Mesendoderm (in vitro differentiated cells): ENCODE measurements around the gene CALU. TPM values are rescaled to one million over a fixed set of nuclear protein-coding genes. Genes with fewer than 3 reads are reported as not detected.

Experiments used
- DNase-seq: peaks from one replicate; pipeline ENCODE4 v3.0.0; 2013
- H2AK5ac ChIP-seq: 2 replicates; pipeline ENCODE4 v1.6.1; 2013; ENCODE audit warnings: low read length, inconsistent platforms
- H2BK120ac ChIP-seq: 2 replicates; pipeline ENCODE4 v1.6.1; 2013; ENCODE audit warnings: low read depth, mild to moderate bottlenecking, low read length, moderate library complexity, mixed read lengths
- H2BK15ac ChIP-seq: replicated peaks from 2 replicates; pipeline ENCODE4 v1.6.1; 2013; ENCODE audit warnings: low read depth, mild to moderate bottlenecking, moderate library complexity
- H2BK5ac ChIP-seq: 2 replicates; pipeline ENCODE4 v1.6.1; 2013; ENCODE audit warnings: low read length, inconsistent platforms
- H3K18ac ChIP-seq: 2 replicates; pipeline ENCODE4 v1.6.1; 2013; ENCODE audit warnings: mild to moderate bottlenecking, low read length, mixed read lengths
- H3K23ac ChIP-seq: one replicate; pipeline ENCODE4 v1.6.1; 2013; ENCODE audit warnings: low read length
- H3K27ac ChIP-seq: 2 replicates; pipeline ENCODE4 v1.5.1; 2013; ENCODE audit warnings: low read depth, mild to moderate bottlenecking, inconsistent platforms, low read length, moderate library complexity
- H3K27me3 ChIP-seq: 2 replicates; pipeline ENCODE4 v1.6.1; 2013; ENCODE audit warnings: low read length, control low read depth, mild to moderate bottlenecking, inconsistent platforms; ENCODE audit not compliant: insufficient read depth, poor library complexity
- H3K36me3 ChIP-seq: 2 replicates; pipeline ENCODE4 v1.6.1; 2013; ENCODE audit warnings: low read length, inconsistent platforms; ENCODE audit not compliant: control insufficient read depth, insufficient read depth
- H3K4ac ChIP-seq: one replicate; pipeline ENCODE4 v1.6.1; 2013; ENCODE audit warnings: low read depth, mild to moderate bottlenecking, low read length, moderate library complexity
- H3K4me1 ChIP-seq: 2 replicates; pipeline ENCODE4 v1.6.1; 2013; ENCODE audit warnings: low read depth, low read length, inconsistent platforms; ENCODE audit not compliant: control insufficient read depth
- H3K4me2 ChIP-seq: 2 replicates; pipeline ENCODE4 v1.6.1; 2013; ENCODE audit warnings: low read length
- H3K4me3 ChIP-seq: 2 replicates; pipeline ENCODE4 v1.5.1; 2013; ENCODE audit warnings: mild to moderate bottlenecking, low read length
- H3K56ac ChIP-seq: one replicate; pipeline ENCODE4 v1.6.1; 2013; ENCODE audit warnings: low read length
- H3K79me1 ChIP-seq: 2 replicates; pipeline ENCODE4 v1.6.1; 2013; ENCODE audit warnings: low read length, inconsistent platforms
- H3K79me2 ChIP-seq: 2 replicates; pipeline ENCODE4 v1.6.1; 2013; ENCODE audit warnings: mild to moderate bottlenecking, low read length; ENCODE audit not compliant: control insufficient read depth, insufficient read depth
- H3K9ac ChIP-seq: 2 replicates; pipeline ENCODE4 v1.6.1; 2013; ENCODE audit warnings: low read length, inconsistent platforms
- H4K5ac ChIP-seq: one replicate; pipeline ENCODE4 v1.6.1; 2013; ENCODE audit warnings: low read length
- H4K8ac ChIP-seq: one replicate; pipeline ENCODE4 v1.6.1; 2013; ENCODE audit warnings: low read depth, mild to moderate bottlenecking, control low read depth, low read length, moderate library complexity
- WGBS: extraction: QIAGEN DNeasy Blood & Tissue Kit; methylation state at CpG from one replicate; pipeline ENCODE4 v1.1.7; 2013; ENCODE audit warnings: low lambda C conversion rate, missing lambda C conversion rate; ENCODE audit not compliant: insufficient coverage; ENCODE audit errors: extremely low coverage; 5-methylcytosine and 5-hydroxymethylcytosine counted together
- small RNA-seq: library from polyadenylated mRNA; stranded (forward); fragments of <200 nt; extraction: miRNeasy Mini kit (QIAGEN cat#:217004); gene quantifications from one replicate; pipeline ENCODE3, GENCODE V24; 2013; ENCODE audit not compliant: insufficient read depth

The CALU gene

DNA sequence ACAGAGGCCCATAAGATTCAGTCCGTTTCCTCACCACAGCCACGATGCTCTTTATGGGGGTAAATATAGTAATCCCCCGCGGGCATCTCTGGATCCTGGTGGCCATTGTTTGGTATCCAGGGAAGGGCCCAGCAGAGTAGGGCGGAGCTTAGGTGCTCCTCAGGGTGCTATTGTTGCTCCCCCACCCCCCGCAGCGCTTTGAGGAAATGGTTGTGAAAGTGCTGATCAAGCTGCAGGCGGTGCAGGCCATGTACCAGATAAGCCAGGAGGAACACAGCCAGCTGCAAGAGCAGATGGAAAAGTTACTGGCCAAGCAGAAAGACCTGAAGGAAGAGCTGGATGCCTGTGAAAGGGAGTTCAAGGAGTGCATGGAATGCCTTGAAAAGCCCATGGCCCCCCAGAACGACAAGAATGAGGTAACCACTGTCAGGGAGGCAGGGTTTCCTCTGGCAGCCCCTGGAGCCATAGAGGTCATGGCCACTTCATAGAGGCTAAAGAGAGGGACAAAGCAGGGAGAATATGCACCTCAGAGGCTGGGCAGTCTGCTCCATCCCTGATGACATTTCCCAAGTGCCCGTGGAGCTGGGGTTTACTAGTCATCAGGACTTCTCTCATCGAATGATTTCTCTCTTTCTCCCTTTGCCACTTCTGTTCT is 73.5 kb downstream of the CALU start:
- Histone ChIP-seq H3K18ac (no peak overlapping the region), H3K79me2 (no peaks in the 10 kb centered on the region), H3K9ac (no peak overlapping the region), H3K79me1 (no peaks in the 10 kb centered on the region), H3K4ac (no peak overlapping the region), H3K56ac (no peak overlapping the region), H3K36me3 (no peaks in the 10 kb centered on the region), H3K23ac (no peak overlapping the region), H2BK15ac (no peak overlapping the region), H4K5ac (no peak overlapping the region), H3K27ac (no peak overlapping the region), H3K4me2 (no peak overlapping the region), H2BK5ac (no peak overlapping the region), H2AK5ac (no peak overlapping the region), H3K27me3 (no peaks in the 10 kb centered on the region), H3K4me3 (no peak overlapping the region), H3K4me1 (peaks cover 3% of the 10 kb centered on the region), H4K8ac (no peak overlapping the region), H2BK120ac (no peak overlapping the region)
- no CpG with 5 or more reads among the region's 11 CpGs for WGBS
- DNase-seq, result no peak

DNA sequence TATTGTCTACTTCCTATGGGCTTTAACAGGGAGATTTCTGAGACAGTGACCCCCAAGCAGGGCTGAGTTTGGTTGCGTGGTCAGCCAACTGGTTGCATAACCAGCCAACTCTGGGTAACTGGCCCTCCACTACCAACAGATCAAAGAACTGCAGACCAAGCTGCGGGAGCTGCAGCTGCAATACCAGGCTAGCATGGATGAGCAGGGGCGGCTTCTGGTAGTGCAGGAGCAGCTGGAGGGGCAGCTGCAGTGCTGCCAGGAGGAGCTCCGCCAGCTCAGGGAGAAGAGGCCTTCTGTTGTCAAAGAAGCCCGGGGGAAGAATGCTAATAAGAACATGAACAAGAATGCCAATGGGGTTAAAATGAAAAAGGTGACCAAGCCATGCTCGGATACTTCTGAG is 75.3 kb downstream of the CALU start:
- no peaks in the 10 kb centered on the region for H3K79me2 ChIP-seq
- H2BK120ac ChIP-seq, result no peak overlapping the region
- no CpG with 5 or more reads among the region's 6 CpGs for WGBS
- H4K8ac ChIP-seq, result no peak overlapping the region
- H2BK15ac ChIP-seq, result no peak overlapping the region
- H3K4me3 ChIP-seq, result no peak overlapping the region
- H3K4ac ChIP-seq, result no peak overlapping the region
- no peak overlapping the region for H2BK5ac ChIP-seq
- H3K4me1 ChIP-seq, result peaks cover 3% of the 10 kb centered on the region
- H3K27me3 ChIP-seq, result no peaks in the 10 kb centered on the region
- no peak overlapping the region for H2AK5ac ChIP-seq
- no peak overlapping the region for H3K9ac ChIP-seq
- H3K4me2 ChIP-seq, result no peak overlapping the region
- H3K23ac ChIP-seq, result no peak overlapping the region
- H3K79me1 ChIP-seq, result no peaks in the 10 kb centered on the region
- H3K56ac ChIP-seq, result no peak overlapping the region
- no peaks in the 10 kb centered on the region for H3K36me3 ChIP-seq
- no peak for DNase-seq
- H3K18ac ChIP-seq, result no peak overlapping the region
- no peak overlapping the region for H4K5ac ChIP-seq
- H3K27ac ChIP-seq, result no peak overlapping the region

DNA sequence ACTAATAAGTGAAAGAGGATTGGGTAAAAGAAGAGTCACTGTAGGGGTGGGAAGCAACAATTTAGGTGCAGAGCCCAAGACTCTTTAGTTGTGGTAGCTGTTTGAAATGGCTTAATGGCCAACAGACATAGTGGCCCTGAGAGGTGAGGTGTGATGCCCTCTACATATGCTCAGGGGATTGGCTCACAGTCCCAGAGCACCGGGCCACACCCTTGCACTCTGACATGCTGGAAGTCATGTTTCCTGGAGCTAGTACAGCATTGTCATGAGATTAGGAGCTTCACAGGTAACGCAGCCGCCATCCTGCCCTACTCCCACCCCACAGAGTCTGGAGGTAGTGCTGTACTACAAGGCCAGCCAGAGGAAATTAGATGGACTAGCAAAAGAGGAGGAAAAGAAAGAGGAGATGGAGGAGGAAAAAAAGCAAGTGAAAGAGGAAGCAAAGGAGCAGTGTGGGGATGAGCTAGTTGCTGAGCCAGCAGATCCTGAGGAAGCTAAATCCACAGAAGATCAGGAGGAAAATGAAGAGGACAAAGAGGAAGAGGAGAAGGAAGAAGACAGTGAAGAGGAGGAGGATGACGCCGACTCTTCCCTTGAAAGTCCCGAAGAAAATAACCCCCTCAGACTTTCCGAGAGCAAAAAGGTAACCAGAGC is 76.3 kb downstream of the CALU start:
- no CpG with 5 or more reads among the region's 7 CpGs for WGBS
- Histone ChIP-seq H2BK5ac (no peak overlapping the region), H4K8ac (no peak overlapping the region), H3K4me1 (peaks cover 3% of the 10 kb centered on the region), H3K4me2 (no peak overlapping the region), H3K4ac (no peak overlapping the region), H2AK5ac (no peak overlapping the region), H3K79me1 (no peaks in the 10 kb centered on the region), H3K56ac (no peak overlapping the region), H4K5ac (no peak overlapping the region), H3K27ac (no peak overlapping the region), H3K9ac (no peak overlapping the region), H3K18ac (no peak overlapping the region), H3K23ac (no peak overlapping the region), H2BK15ac (no peak overlapping the region), H3K4me3 (no peak overlapping the region), H2BK120ac (no peak overlapping the region), H3K27me3 (no peaks in the 10 kb centered on the region), H3K79me2 (no peaks in the 10 kb centered on the region), H3K36me3 (no peaks in the 10 kb centered on the region)
- DNase-seq, result no peak

DNA sequence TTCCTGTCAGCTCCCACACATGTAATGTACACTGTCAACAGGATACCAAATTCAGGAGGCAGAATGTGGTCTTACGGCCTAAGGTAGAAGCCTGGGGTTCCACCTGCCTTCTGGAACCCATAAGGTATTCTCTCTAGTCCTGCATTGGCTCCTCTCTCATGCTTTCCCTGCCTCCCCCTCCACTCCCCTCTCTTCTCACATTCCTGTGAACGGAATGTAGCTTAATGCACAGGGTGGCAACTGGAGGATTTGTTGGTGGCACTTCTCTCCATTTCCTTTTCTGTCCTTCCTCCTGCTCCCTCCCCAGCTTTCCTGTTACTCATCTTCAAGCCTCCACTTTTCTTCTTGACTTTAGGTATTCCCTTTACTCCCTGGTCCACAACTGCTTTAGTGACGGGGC is 79.5 kb downstream of the CALU start:
- no CpG with 5 or more reads among the region's 3 CpGs for WGBS
- Histone ChIP-seq H2BK15ac (no peak overlapping the region), H3K4ac (no peak overlapping the region)

More for the DNA sequence above, 79.5 kb downstream of the CALU start:
- Histone ChIP-seq H3K23ac (no peak overlapping the region), H3K79me1 (no peaks in the 10 kb centered on the region), H3K36me3 (no peaks in the 10 kb centered on the region), H4K8ac (no peak overlapping the region), H3K27me3 (no peaks in the 10 kb centered on the region), H3K18ac (no peak overlapping the region), H3K4me1 (no peaks in the 10 kb centered on the region), H3K56ac (no peak overlapping the region), H2AK5ac (no peak overlapping the region), H3K4me3 (no peak overlapping the region), H2BK120ac (no peak overlapping the region), H3K27ac (no peak overlapping the region), H4K5ac (no peak overlapping the region), H3K4me2 (no peak overlapping the region), H3K9ac (no peak overlapping the region), H3K79me2 (no peaks in the 10 kb centered on the region), H2BK5ac (no peak overlapping the region)
- peak; percentile 72 for DNase-seq

Small RNAs within 50 kb of the gene (small RNA-seq; reads per million reads assigned to genes)
- gene RN7SL81P, result not detected
- gene RNA5SP242, result 28.7 reads per million, percentile 93 among the genes with 10 or more reads in this experiment
- not detected for gene RNA5SP243
